Brain microvascular endothelial cell (primary cell): ENCODE data around the gene IMPDH1.

Experiments
- DNase-seq: peaks from one replicate; pipeline ENCODE4 v3.0.0-alpha.2; 2020
- H3K27ac ChIP-seq: fragments of 250-450 bp; sonication (Bioruptor Pico); 2 replicates; pipeline ENCODE4 v1.5.1; 2020; ENCODE audit warnings: mild to moderate bottlenecking, moderate library complexity
- H3K27me3 ChIP-seq: fragments of 250-450 bp; sonication (Bioruptor Pico); replicated peaks from 2 replicates; pipeline ENCODE4 v1.5.1; 2020; ENCODE audit warnings: mild to moderate bottlenecking
- H3K36me3 ChIP-seq: fragments of 250-450 bp; sonication (Bioruptor Pico); replicated peaks from 2 replicates; pipeline ENCODE4 v1.5.1; 2020; ENCODE audit warnings: mild to moderate bottlenecking
- H3K4me3 ChIP-seq: 2 replicates; pipeline ENCODE4 v1.5.1; 2011; ENCODE audit warnings: low read depth, mild to moderate bottlenecking, control low read depth, low read length, moderate library complexity
- in situ Hi-C: cut with HindIII; loops from 2 replicates; pipeline ENCODE4 v1.10.0; 2017; ENCODE audit warnings: low sequenced_read_pairs, low pct_ligation_motif_present
- TF ChIP-seq, protein P1 (sequence below): IDR thresholded peaks from 2 replicates; pipeline ENCODE4 v1.5.1; 2011; ENCODE audit warnings: low read depth, mild to moderate bottlenecking, moderate library complexity, low read length, control low read depth, inconsistent platforms; ENCODE audit errors: missing control alignments

IMPDH1 gene

DNA sequence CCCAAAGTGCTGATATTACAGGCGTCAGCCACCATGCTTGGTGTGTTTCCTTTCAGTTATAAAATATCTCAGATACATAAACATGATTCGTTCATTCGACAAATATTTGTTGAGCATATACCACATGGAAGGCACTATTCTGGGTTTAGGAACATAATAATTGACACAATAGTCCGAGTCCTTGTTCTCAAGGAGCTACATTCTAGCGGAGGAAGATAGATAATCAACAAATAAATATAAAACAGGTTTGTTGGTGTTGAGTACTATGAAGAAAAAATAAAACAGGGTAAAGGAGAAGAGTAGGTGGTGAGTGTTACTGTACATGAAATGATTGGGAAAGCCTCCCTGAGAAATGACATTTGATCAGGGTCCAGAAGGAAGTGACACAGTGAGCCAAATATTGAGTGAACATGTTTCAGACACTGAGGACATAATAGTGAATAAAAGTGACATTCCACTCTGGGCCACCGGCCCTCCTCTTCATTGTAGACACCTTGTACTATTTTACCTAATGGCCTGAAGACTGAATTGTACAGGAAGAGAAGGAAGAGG lies 39.0 kb upstream of the IMPDH1 start:
- in situ Hi-C loops, result no loop called here
- Histone ChIP-seq H3K4me3 (no peak overlapping the region), H3K36me3 (no peaks in the 10 kb centered on the region), H3K27me3 (no peaks in the 10 kb centered on the region), H3K27ac (no peak overlapping the region)
- TF ChIP-seq, protein P1, sequence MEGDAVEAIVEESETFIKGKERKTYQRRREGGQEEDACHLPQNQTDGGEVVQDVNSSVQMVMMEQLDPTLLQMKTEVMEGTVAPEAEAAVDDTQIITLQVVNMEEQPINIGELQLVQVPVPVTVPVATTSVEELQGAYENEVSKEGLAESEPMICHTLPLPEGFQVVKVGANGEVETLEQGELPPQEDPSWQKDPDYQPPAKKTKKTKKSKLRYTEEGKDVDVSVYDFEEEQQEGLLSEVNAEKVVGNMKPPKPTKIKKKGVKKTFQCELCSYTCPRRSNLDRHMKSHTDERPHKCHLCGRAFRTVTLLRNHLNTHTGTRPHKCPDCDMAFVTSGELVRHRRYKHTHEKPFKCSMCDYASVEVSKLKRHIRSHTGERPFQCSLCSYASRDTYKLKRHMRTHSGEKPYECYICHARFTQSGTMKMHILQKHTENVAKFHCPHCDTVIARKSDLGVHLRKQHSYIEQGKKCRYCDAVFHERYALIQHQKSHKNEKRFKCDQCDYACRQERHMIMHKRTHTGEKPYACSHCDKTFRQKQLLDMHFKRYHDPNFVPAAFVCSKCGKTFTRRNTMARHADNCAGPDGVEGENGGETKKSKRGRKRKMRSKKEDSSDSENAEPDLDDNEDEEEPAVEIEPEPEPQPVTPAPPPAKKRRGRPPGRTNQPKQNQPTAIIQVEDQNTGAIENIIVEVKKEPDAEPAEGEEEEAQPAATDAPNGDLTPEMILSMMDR, result no peak
- DNase-seq, result no peak

DNA sequence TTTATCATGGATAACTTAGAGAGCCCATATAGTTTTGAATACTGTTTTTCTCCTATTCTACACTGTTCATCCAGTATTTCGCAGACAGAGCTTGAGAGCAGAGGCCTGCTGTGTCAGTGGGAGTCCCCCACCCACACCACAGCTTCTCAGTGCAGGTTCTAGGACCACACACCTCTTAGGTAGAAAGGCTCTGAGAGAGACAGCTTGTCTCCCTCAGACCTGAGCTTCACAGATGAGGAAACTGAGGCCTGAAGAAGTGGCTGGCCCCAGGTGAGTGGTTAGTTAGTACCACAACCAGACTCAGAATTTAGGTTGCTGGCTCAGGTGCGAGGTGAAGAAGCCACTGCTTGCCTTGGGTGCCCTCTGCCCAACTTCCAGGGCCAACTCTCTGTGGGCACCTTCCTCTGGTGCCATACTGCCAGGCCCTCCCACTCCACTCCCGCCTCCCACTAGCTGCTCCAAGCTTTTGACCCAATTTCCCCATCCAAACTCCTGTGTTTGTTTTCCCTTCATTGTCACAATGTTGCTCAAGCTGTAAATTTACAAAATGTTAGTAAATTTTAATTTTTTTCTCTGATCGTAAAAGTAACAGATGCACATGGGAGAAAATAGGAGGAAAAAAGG lies 38.3 kb upstream of the IMPDH1 start:
- Histone ChIP-seq H3K27ac (no peak overlapping the region), H3K4me3 (no peak overlapping the region), H3K36me3 (no peaks in the 10 kb centered on the region), H3K27me3 (no peaks in the 10 kb centered on the region)
- in situ Hi-C loops, result no loop called here
- TF ChIP-seq, protein P1, result no peak
- no peak for DNase-seq

DNA sequence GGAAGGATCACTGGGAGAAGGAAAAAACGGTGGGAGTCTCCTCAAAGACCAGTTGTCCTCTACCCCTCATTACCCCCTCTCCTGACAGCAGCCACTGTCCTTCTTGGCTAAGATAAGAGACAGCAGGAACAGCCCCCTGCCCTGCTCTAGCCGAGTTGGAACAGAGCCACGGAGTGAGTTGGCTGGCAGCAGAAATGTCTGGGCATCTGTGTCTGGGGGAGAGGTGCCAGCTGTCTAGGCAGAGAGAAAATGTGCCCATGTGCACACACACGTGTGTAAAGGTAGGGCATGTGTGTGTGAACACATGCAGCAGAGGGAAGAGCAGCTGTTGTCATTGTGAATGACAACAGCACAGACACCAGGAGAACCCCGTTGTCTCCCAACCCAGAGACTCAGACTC lies 36.5 kb upstream of the IMPDH1 start:
- TF ChIP-seq, protein P1, result no peak
- Histone ChIP-seq H3K27me3 (no peaks in the 10 kb centered on the region), H3K4me3 (no peak overlapping the region), H3K27ac (no peak overlapping the region), H3K36me3 (no peaks in the 10 kb centered on the region)
- no peak for DNase-seq
- in situ Hi-C loops, result no loop called here

DNA sequence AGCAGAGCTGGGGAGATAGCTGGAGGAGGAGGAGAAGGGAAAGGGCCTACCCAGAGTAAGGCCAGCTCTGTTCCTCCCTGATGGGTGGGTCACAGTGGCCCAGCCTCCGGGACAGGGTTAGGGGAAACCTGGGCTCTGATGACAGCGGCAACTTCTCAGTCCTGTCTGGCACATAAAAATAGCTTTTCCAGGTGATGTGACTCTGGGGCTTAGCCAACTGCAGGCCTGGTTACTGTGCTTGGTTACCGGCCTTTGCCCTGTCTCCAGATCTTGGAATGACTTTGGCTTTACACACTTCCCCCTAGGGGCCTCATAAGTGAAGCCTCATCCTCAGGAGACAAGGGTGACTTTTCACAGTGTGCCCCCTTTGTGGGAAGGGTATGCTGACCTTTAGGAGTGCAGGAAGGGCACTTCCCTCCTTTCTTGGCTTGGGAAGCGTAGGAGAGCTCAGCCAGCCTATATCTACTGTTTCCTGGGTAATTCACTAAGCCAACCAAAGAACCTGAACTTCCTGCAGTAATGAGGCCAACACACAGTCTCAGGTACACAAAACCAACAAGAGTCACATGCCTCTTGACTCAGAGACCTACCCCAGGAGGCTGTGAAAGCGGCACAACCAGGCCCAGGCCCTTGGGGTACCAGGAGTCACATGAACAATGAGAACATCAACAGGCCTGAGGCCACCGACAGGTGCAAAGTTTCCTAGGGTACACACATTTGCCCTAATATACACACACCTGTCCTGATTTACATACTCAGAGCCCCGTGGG lies 34.2 kb upstream of the IMPDH1 start:
- Histone ChIP-seq H3K36me3 (no peaks in the 10 kb centered on the region), H3K27me3 (no peaks in the 10 kb centered on the region), H3K27ac (no peak overlapping the region), H3K4me3 (no peak overlapping the region)
- no peak for DNase-seq
- TF ChIP-seq, protein P1, result no peak
- in situ Hi-C loops, result no loop called here

DNA sequence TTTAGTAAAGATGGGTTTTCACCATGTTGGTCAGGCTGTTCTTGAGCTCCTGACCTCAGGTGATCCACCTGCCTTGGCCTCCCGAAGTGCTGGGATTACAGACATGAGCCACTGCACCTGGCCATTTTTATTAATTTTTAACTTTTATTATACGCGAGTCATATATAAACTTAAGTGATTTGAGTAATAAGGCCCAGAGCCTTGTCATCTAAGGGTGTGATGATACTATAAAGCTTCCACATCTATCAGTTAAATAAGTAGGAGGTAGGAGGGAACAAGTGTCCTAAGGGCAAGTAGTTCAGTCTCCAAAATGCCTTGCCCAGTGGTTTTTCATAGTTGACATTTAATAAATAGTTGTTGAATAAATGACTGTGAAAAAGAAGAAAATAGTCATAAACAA lies 32.6 kb upstream of the IMPDH1 start:
- in situ Hi-C loops, result no loop called here
- no peaks in the 10 kb centered on the region for H3K27me3 ChIP-seq
- no peak overlapping the region for H3K27ac ChIP-seq
- DNase-seq, result no peak
- no peaks in the 10 kb centered on the region for H3K36me3 ChIP-seq
- TF ChIP-seq, protein P1, result no peak
- H3K4me3 ChIP-seq, result no peak overlapping the region
